Ovary (tissue), 10 donors: ENCODE data around the gene EPB41L4B. TPM values are rescaled to one million over a fixed set of nuclear protein-coding genes. Genes with fewer than 3 reads are reported as not detected.
"Not testable (repeated sequence)": the region's sequence is repeated elsewhere in the genome, so short reads cannot be mapped to it uniquely, and the experiment has no call there.

Source experiments
- DNase-seq, 5 donors: peaks; one replicate each; pipeline ENCODE4 v3.0.0-alpha.2; 2019 to 2020
- H3K27ac ChIP-seq, 2 donors: fragments of 200-600 bp; one replicate each; pipeline versions ENCODE4 v1.5.1 to v1.8.0; 2019 to 2022
- H3K27me3 ChIP-seq: fragments of 200-600 bp; one replicate; pipeline ENCODE4 v1.8.0; 2022
- H3K36me3 ChIP-seq: fragments of 200-600 bp; sonication (generic); one replicate; pipeline ENCODE4 v1.5.1; 2019
- H3K4me1 ChIP-seq: one replicate; pipeline ENCODE4 v1.8.1; 2013; ENCODE audit warnings: mild to moderate bottlenecking, moderate library complexity; ENCODE audit not compliant: insufficient read depth
- H3K4me3 ChIP-seq: fragments of 200-600 bp; sonication (generic); one replicate; pipeline ENCODE4 v1.5.1; 2017
- H3K9me3 ChIP-seq, 2 donors: fragments of 200-600 bp in 1 of 2; sonication (generic) in 1 of 2; one replicate each; pipeline versions ENCODE4 v1.5.1 to v1.8.1; 2013 to 2019; ENCODE audit warnings: mild to moderate bottlenecking in 1 of 2, moderate library complexity in 1 of 2
- CTCF ChIP-seq, 3 donors: fragments of 450-650 bp in 2 of 3; fragments of 200-600 bp in 1 of 3; IDR thresholded peaks; one replicate each; pipeline versions ENCODE4 v1.5.1 to v1.8.0; 2016 to 2022; ENCODE audit warnings: antibody characterized with exemption in 3 of 3, mild to moderate bottlenecking in 1 of 3
- EP300 ChIP-seq: sonication (generic); formaldehyde crosslinking; IDR thresholded peaks from one replicate; pipeline ENCODE4 v1.6.1; 2017; ENCODE audit warnings: antibody characterized with exemption
- POLR2A ChIP-seq: fragments of 450-650 bp; IDR thresholded peaks from one replicate; pipeline ENCODE4 v1.6.1; 2017; ENCODE audit warnings: antibody characterized with exemption, mild to moderate bottlenecking, moderate library complexity
- WGBS, 3 donors: extraction: QIAGEN DNeasy Blood & Tissue Kit in 1 of 3; methylation state at CpG; one replicate each; pipeline versions ENCODE4 v1.1.5 to v1.1.7; 2013 to 2017; 5-methylcytosine and 5-hydroxymethylcytosine counted together
- intact Hi-C, 4 donors: fragments of 100-400 bp; cut with DNase I; formaldehyde crosslinking; loops; one replicate each; pipeline versions ENCODE4 v1.11.0 to v1.15.1; 2022 to 2023
- long read RNA-seq, 3 donors: library from polyadenylated mRNA in 2 of 3; unstranded in 2 of 3; transcript quantifications; one replicate each; pipeline ENCODE4 v2.0.0 and lab custom pipeline, GENCODE V29; 2021 to 2026
- polyA plus RNA-seq, 2 donors: library from polyadenylated mRNA; stranded (reverse); fragments of 200-250 nt in 1 of 2; fragments of 350-450 nt in 1 of 2; fragmentation: Illumina TruSeq in 1 of 2; extraction: RNeasy Lipid Tissue Mini Kit (QIAGEN cat#74804) in 1 of 2; gene quantifications; one replicate each; pipeline ENCODE4 v1.2.3, GENCODE V29; 2013 to 2014
- total RNA-seq, 7 donors: library from RNA; depleted of rRNA in 2 of 7; stranded (reverse); fragments of >200 nt in 2 of 7; fragmentation: NEBNext Ultra II Directional in 3 of 7; extraction: Animal tissue kit (Norgen Biotek cat#: 25700) in 3 of 7; gene quantifications; one replicate each; pipeline versions ENCODE4 v1.1.0 to v1.2.4, GENCODE V29; 2016 to 2023
- donor health status: DM: no; HTN: no; CAD: no; lungs with moderate emphysema.
- donor health status: DM: no; HTN: no; CAD: no.
- donor health status: Bipolar disorder and iron deficiency.
- donor health status: DM: yes; HTN: yes; CAD: no.
- donor health status: DM: no; HTN: no; CAD: no.
- donor health status: DM: yes; HTN: yes; CAD: no.

EPB41L4B gene
- total RNA-seq (10 to 100 TPM; 12.5 to 34.3 (median 15.1) TPM), polyA plus RNA-seq (10 to 100 TPM in 1 of 2 donors, 1 to 10 TPM in 1; 8.3 to 14.0 TPM)
- long read RNA-seq, donor 1, full-length matches to known transcripts: 4 of 24 reads
- long read RNA-seq, donor 1, partial matches to known transcripts: 8 of 24 reads
- long read RNA-seq, donor 1, other reads (novel, unspliced or antisense): 12 of 24 reads
- long read RNA-seq, donor 2, full-length matches to known transcripts: 4 of 4 reads
- long read RNA-seq, donor 2, partial matches to known transcripts: 0 of 4 reads
- long read RNA-seq, donor 2, other reads (novel, unspliced or antisense): 0 of 4 reads
- long read RNA-seq, donor 3, full-length matches to known transcripts: 42 of 51 reads
- long read RNA-seq, donor 3, partial matches to known transcripts: 3 of 51 reads
- long read RNA-seq, donor 3, other reads (novel, unspliced or antisense): 6 of 51 reads

- H3K27ac ChIP-seq: peak within 1 kb of the TSS; percentile 22 to 74
- peaks cover 5% of the 10 kb centered on the region for H3K4me1 ChIP-seq
- intact Hi-C loops: loop anchor here in 3 of 4 donors (2.0 to 10.0 kb wide), 3 partner anchors 76 to 426 kb away; no protein-coding TSS in a partner anchor
- H3K4me3 ChIP-seq: peak within 1 kb of the TSS; percentile 38
- 0 to 1% (median 0%) methylated on average over 39 to 72 of the region's 72 CpGs for WGBS, 3 donors
- H3K27me3 ChIP-seq: no peaks in the 10 kb centered on the region
- no peaks in the 10 kb centered on the region for H3K36me3 ChIP-seq
- peak; percentile 88 to 95 (median 94) for DNase-seq
- peak; percentile 89 to 99 (median 95) for TF ChIP-seq CTCF (IDR thresholded peaks at IDR 0.05)
- peak; percentile 17 for TF ChIP-seq POLR2A
- no peak for TF ChIP-seq EP300
- no peaks in the 10 kb centered on the region for H3K9me3 ChIP-seq
Measured at GRCh38 chr9:109320742-109321448, at the start of gene EPB41L4B. Gene EPB41L4B (minus strand): TSS chr9:109321059. CDS start chr9:109320446, 613 bp downstream.

- H3K4me3 ChIP-seq: no peak overlapping the region
- 48 to 79% (median 61%) methylated on average over 2 of the region's 2 CpGs for WGBS, 3 donors
- no peak for DNase-seq
- no peaks in the 10 kb centered on the region for H3K4me1 ChIP-seq
- H3K36me3 ChIP-seq: no peaks in the 10 kb centered on the region
- H3K27ac ChIP-seq: no peak overlapping the region
- H3K9me3 ChIP-seq: no peaks in the 10 kb centered on the region
- H3K27me3 ChIP-seq: no peaks in the 10 kb centered on the region
- no peak for TF ChIP-seq POLR2A
- no peak for TF ChIP-seq CTCF (IDR thresholded peaks at IDR 0.05)
- TF ChIP-seq EP300: no peak
- intact Hi-C loops: no loop called here
Measured at GRCh38 chr9:109369285-109369684, 48.4 kb upstream of the EPB41L4B start.

GRCh38 chr9:109360771-109361170 lies 39.9 kb upstream of the EPB41L4B start:
- DNase-seq: no peak
- Histone ChIP-seq H3K27ac (no peak overlapping the region), H3K4me3 (no peak overlapping the region), H3K36me3 (no peaks in the 10 kb centered on the region), H3K4me1 (no peaks in the 10 kb centered on the region), H3K27me3 (no peaks in the 10 kb centered on the region), H3K9me3 (no peaks in the 10 kb centered on the region)
- no peak for TF ChIP-seq EP300
- TF ChIP-seq CTCF (IDR thresholded peaks at IDR 0.05): no peak
- no peak for TF ChIP-seq POLR2A
- intact Hi-C loops: no loop called here
- 70 to 82% (median 71%) methylated on average over 5 of the region's 5 CpGs for WGBS, 3 donors

GRCh38 chr9:109358968-109359603 lies 38.2 kb upstream of the EPB41L4B start:
- 78 to 87% (median 83%) methylated on average over 8 of the region's 8 CpGs for WGBS, 3 donors
- H3K36me3 ChIP-seq, H3K4me3 ChIP-seq, H3K27me3 ChIP-seq, intact Hi-C loops, H3K9me3 ChIP-seq, H3K4me1 ChIP-seq, DNase-seq, H3K27ac ChIP-seq: not testable (repeated sequence)
